AG09309 (cell line): ENCODE results near the gene SULT1E1.

Experiments used
- DNase-seq: peaks from one replicate; pipeline ENCODE4 v3.0.0-alpha.2; 2010; ENCODE audit warnings: low read depth
- H3K4me3 ChIP-seq: 2 replicates; pipeline ENCODE4 v1.5.1; 2011; ENCODE audit warnings: mild to moderate bottlenecking, low read depth, low read length, moderate library complexity; ENCODE audit not compliant: control insufficient read depth
- CTCF ChIP-seq: IDR thresholded peaks from 2 replicates; pipeline ENCODE4 v1.5.1; 2011; ENCODE audit warnings: mild to moderate bottlenecking, low read depth, low read length, inconsistent platforms; ENCODE audit not compliant: insufficient read depth, control insufficient read depth; ENCODE audit errors: missing control alignments

SULT1E1 gene

GRCh38 chr4:69793732-69794131, 66.2 kb downstream of the SULT1E1 start:
- H3K4me3 ChIP-seq: no peak overlapping the region
- no peak for TF ChIP-seq CTCF
- no peak for DNase-seq
